ENCODE results near the gene GABARAP. TPM values are rescaled to one million over a fixed set of nuclear protein-coding genes. Genes with fewer than 3 reads are reported as not detected.

Gene GABARAP
- total RNA-seq, 2 donors from 2014 or later = 190 to 239 TPM

DNA sequence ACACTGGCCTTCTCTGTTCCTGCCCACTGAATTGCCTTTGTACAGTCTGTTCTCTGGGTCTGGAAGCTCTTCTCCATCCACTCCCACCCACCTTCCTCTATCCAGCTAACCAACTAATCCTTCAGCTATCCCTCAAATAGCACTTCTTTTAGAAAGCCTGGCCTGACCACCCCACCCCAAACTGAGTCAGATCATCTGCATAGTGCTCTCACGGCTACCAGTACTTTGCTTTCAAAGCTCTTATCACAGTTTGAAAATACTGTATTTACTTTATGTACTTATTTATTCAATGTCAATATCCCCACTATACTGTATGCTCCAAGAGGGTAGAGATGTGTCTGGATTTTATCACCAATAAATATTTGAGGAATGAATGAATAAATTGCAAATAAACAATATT lies 24.5 kb upstream of the GABARAP start:
- H3K27ac Mint-ChIP-seq = no peak overlapping the region
- ATAC-seq (replicated peaks) = no peak

DNA sequence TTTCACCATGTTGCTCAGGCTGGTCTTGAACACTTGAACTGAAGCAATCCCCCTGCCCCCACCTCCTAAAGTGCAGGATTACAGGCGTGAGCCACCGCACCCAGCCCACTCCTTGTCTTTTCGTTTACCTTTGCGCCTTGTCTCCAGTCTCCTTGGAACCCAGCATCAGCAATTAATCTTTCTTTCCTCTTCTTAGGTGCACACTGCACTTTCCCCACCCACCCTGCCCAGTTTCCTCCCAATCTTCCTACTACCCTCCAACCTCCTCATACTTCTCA lies 21.5 kb upstream of the GABARAP start:
- H3K9me3 Mint-ChIP-seq = no peaks in the 10 kb centered on the region
- H3K4me3 Mint-ChIP-seq = peak overlapping the region; percentile 77
- peaks cover 10% of the 10 kb centered on the region for H3K4me1 Mint-ChIP-seq
- H3K27ac Mint-ChIP-seq = no peak overlapping the region
- H3K36me3 Mint-ChIP-seq (ENCODE audit: low read depth) = peaks cover 15% of the 10 kb centered on the region
- ATAC-seq (replicated peaks) = no peak
- H3K27me3 Mint-ChIP-seq = peaks cover 17% of the 10 kb centered on the region

More for the DNA sequence above, 24.5 kb upstream of the GABARAP start:
- peaks cover 17% of the 10 kb centered on the region for H3K27me3 Mint-ChIP-seq
- no peak overlapping the region for H3K4me3 Mint-ChIP-seq
- no peaks in the 10 kb centered on the region for H3K36me3 Mint-ChIP-seq (ENCODE audit: low read depth)
- H3K9me3 Mint-ChIP-seq = no peaks in the 10 kb centered on the region
- peaks cover 10% of the 10 kb centered on the region for H3K4me1 Mint-ChIP-seq

DNA sequence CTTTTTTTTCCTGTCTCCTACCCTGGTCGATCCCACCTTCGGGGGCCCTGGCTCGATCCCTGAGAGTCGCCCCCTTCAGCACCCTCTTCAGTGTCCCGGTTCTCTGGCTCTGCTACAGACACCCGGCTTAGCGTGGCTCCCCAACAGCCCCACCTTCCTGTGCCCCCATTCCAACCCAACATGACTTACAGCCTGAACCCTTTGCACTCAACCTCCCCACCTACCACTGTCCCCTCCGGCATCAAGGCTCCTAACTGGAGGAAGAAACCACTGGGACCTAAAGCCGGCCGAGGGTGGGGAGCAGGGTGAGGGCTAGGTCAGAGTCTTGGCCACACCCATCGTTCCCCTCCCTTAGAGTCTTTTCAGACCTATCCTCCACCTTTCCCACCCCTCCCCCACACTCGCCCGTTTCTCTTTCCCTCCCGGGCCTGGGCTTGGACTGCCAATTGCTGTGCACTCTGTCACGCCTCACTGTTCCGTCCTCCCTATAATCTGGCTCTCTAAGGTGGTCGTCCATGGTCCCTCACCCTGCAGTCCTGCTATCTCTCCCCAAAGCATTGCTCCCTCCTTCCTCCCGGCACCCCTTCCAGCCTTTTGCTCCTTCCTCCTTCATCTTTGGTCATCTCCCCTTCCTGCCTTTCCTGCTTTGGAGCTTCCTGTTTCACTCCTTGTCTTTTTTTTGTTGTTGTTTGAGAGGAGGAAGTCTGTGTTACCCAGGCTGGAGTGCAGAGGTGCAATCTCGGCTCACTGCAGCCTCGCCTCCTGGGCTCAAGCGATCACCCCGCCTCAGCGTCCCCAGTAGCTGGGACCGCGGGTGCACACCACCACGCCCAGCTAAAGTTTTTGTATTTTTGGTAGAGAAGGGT lies 20.9 kb upstream of the GABARAP start:
- no peak overlapping the region for H3K27ac Mint-ChIP-seq
- peak overlapping the region; percentile 77 for H3K4me3 Mint-ChIP-seq
- peaks cover 17% of the 10 kb centered on the region for H3K27me3 Mint-ChIP-seq
- ATAC-seq (replicated peaks) = no peak
- H3K36me3 Mint-ChIP-seq (ENCODE audit: low read depth) = peaks cover 21% of the 10 kb centered on the region
- H3K9me3 Mint-ChIP-seq = no peaks in the 10 kb centered on the region
- H3K4me1 Mint-ChIP-seq = peaks cover 10% of the 10 kb centered on the region

DNA sequence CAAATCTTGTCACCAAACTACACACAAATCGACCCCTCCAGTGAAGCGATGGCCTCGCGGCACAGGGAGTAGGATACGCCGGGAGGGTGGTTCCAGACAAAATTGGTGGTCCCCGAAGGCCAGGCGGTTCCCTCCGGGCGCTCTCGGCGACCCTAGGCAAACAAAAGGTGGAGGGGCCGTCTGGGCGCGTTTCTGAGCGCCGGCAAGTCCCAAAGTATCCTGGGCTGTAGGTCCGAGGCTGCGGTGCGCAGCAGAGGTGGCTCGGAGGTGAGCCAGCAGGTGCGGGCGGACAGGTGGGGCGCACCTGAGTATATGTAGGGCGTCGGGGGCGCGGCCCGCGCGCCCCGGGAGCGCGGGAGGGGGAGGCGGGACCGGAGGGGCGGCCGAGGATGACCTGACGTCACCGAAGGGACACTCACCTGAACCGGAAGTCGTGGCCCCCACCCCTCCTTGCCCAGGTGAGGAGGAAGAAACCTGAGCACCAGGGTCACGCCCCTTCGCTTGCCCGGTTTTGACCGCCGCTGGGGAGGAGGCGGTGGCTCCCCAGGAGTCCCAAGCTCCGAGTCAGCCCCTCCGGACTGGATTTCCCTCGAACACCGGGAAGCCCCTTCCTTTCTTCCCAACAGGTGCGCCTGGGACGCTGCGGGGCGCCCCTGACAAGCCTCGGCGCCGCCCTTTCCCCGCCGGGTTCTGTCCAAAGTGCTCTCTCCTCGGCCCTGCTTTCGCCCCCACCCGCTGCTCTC lies 20.1 kb upstream of the GABARAP start, which contains the start of gene CLDN7:
TSS of gene CLDN7 (minus strand) at position 287 of the 743 bp plus-strand sequence. CDS start 435 bp downstream, outside the sequence.
- Mint-ChIP-seq H3K27ac (no peak within 1 kb of the TSS), H3K4me1 (peaks cover 10% of the 10 kb centered on the region), H3K9me3 (no peaks in the 10 kb centered on the region), H3K36me3 (ENCODE audit: low read depth) (peaks cover 29% of the 10 kb centered on the region), H3K27me3 (peaks cover 17% of the 10 kb centered on the region), H3K4me3 (peak within 1 kb of the TSS; percentile 77)
- no peak for ATAC-seq (replicated peaks)

DNA sequence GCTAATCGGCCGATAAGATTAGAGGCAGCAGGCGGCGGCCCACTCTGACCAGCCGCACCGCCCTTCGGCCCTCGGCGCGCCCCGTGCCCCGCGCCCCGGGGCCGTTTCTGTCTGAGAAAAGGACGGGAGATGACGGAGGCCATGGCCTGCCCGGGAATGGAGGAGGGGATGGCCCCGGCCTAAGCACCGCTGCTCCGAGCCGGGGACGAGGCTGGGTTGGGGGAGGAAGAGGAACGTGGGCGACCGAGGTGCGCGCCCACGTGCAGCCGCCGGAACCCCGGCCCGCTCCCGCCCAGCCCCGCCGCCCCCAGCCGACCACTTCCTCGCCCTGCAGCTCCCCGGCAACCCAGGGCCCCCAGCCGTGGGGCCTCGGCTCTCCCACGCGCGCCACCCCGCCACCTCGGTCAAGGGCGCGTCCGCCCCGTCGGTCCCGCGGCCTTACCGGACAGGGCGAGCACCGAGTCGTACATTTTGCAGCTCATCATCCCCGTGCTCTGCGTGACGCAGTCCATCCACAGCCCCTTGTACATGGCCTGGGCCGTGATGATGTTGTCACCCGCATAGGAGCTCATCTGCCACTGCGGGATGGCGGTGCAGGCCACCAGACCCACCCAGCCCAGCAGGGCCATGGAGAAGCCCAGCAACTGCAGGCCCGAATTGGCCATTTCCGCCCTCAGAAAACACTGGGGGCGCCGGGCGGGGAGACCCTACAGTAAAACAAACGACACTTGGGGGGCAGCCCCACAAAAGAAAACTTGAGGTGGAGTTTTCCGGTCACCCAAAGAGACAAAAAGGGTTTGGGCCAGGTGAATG lies 19.3 kb upstream of the GABARAP start:
- H3K27me3 Mint-ChIP-seq = peaks cover 14% of the 10 kb centered on the region
- H3K27ac Mint-ChIP-seq = no peak overlapping the region
- peak overlapping the region; percentile 77 for H3K4me3 Mint-ChIP-seq
- peak; percentile 49 for ATAC-seq (replicated peaks)
- H3K9me3 Mint-ChIP-seq = no peaks in the 10 kb centered on the region
- peaks cover 37% of the 10 kb centered on the region for H3K36me3 Mint-ChIP-seq (ENCODE audit: low read depth)
- peaks cover 10% of the 10 kb centered on the region for H3K4me1 Mint-ChIP-seq

DNA sequence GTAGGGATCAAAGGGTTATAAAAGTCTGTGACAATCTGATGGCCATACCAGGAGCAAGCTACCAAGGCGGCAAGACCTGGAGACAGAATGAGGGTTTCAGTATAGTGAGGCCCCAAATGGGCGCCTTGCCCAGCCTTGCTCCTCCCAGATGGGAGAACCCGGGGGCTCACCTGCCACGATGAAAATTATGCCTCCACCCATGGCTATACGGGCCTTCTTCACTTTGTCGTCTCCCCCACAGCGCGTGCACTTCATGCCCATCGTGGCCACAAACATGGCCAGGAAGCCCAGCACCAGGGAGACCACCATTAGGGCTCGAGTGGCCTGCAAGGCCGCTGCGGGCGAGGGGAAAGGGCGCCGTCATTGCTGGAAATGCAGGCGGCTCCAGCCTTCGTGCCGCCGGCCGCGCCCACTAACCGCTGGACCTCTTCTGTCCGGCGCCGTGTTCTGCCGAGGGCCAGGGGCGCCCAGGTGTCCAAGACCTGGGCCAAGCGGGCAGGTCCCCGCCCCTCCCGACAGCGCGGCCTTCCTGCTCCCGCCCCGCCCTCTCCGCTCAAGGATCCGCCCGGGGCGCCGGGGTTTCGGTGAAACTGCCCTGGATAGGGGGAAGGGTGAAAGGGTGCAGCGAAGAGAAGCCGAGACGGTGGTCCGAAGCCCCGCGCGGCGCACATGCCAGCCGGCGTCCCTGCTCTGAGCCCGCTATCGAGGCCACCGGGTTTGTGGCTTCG lies 18.6 kb upstream of the GABARAP start:
- Mint-ChIP-seq H3K36me3 (ENCODE audit: low read depth) (peaks cover 45% of the 10 kb centered on the region), H3K27me3 (peaks cover 13% of the 10 kb centered on the region), H3K27ac (no peak overlapping the region), H3K4me3 (peak overlapping the region; percentile 77), H3K9me3 (no peaks in the 10 kb centered on the region), H3K4me1 (peaks cover 10% of the 10 kb centered on the region)
- ATAC-seq (replicated peaks) = peak; percentile 75

DNA sequence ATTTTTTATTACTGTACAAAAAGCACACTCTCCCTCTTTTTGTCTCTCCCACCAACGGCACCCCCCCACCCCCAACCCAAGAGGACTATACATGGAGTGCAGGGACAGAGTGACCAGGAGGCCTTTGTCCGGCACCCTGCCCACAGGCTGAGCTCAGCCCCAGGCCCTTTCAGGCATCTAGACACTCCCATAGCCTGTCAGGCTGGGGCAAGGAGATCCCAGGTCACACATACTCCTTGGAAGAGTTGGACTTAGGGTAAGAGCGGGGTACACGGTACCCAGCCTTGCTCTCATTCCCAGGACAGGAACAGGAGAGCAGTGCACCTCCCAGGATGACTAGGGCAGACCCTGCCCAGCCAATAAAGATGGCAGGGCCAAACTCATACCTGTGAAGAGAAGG lies 17.9 kb upstream of the GABARAP start:
- no peak overlapping the region for H3K27ac Mint-ChIP-seq
- peaks cover 51% of the 10 kb centered on the region for H3K36me3 Mint-ChIP-seq (ENCODE audit: low read depth)
- H3K4me1 Mint-ChIP-seq = peaks cover 10% of the 10 kb centered on the region
- no peaks in the 10 kb centered on the region for H3K9me3 Mint-ChIP-seq
- H3K4me3 Mint-ChIP-seq = peak overlapping the region; percentile 77
- H3K27me3 Mint-ChIP-seq = peaks cover 13% of the 10 kb centered on the region
- no peak for ATAC-seq (replicated peaks)

DNA sequence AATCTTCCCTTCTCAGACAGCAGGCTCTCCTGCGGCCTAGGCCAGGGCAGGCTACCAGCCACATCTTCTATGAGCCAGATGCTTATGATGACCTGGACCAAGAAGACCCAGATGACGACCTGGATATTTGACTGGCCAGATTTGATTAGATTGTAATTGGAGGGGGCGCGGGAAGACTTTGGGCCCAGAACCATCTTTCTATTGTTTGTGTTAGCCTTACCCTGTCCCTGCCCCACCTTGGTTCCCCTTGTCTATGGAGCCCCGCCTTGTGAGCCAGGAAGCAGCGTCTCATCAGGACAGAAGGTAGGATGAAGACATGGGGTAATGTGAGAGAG lies 17.3 kb upstream of the GABARAP start:
- Mint-ChIP-seq H3K4me3 (no peak overlapping the region), H3K27ac (no peak overlapping the region)

DNA sequence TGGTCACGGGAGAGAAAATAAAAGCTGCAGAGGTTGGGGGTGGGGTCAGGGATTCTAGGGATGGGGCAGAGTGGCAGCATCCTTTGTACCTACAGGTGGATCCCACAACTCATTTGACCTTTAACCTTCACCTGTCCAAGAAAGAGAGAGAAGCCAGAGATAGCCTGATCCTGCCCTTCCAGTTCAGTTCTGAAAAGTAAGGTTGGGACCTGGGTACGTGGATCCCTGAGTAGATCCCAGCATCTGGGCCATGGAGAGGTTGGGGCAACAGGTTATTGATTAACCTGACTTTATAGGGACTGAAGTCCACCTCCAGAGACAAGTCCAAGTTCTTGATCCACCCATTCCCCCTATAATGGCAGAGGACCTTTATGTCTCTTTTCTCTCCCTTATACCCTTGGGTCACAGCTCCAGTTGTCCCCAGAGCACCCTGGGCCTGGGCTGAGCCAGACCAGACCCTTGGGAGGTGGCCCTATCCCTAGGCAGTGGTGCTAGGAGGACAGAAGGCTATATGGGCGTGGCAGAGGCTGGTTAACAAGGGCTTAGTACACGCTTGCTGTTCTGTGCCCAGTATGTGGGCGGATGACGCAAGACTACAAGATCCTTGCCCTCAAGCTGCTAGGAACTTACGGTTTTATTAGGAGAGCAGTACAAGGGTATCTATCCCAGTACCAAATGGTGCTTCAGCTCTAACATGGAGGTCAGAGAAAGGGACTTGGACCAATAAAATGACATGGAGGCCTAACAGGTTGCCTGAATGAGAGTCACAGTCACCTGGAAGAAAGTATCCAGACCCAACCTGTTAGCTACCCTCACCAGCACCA lies 16.7 kb upstream of the GABARAP start:
- no peak overlapping the region for H3K27ac Mint-ChIP-seq
- peaks cover 11% of the 10 kb centered on the region for H3K27me3 Mint-ChIP-seq
- H3K4me3 Mint-ChIP-seq = no peak overlapping the region
- no peak for ATAC-seq (replicated peaks)
- peaks cover 63% of the 10 kb centered on the region for H3K36me3 Mint-ChIP-seq (ENCODE audit: low read depth)
- no peaks in the 10 kb centered on the region for H3K9me3 Mint-ChIP-seq
- H3K4me1 Mint-ChIP-seq = peaks cover 10% of the 10 kb centered on the region

More for the DNA sequence above, 17.3 kb upstream of the GABARAP start:
- Mint-ChIP-seq H3K36me3 (ENCODE audit: low read depth) (peaks cover 58% of the 10 kb centered on the region), H3K4me1 (peaks cover 10% of the 10 kb centered on the region), H3K9me3 (no peaks in the 10 kb centered on the region), H3K27me3 (peaks cover 13% of the 10 kb centered on the region)
- no peak for ATAC-seq (replicated peaks)

DNA sequence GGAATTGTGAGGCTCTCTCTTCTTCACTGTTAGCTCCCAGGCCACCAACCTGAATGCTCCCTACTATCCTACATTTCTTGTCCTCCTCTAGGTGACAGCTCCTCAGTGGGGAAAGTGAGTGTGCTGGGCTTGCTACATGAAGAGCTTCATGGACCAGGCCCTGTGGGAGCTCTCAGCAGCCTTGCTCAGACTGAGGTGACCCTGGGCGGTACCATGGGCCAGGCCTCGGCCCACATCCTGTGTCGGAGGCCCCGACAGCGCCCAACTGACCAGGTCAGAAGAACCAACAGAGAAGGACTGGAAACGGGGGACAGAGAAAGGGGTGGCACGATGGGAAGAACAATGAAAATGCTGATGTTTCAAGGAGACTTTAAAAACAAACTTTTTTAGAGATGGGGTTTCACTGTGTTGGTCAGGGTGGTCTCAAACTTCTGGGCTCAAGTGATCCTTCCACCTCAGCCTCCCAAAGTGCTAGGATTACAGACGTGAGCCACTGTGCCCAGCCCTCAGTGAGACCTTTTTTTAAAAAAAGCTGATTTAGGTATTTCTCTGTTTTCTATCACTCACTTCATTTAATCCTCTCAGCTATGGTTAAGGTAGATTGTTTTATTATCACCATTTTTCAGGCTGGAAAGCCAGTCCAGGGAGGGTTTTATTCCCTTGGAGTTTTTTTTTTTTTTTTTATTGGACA lies 14.7 kb upstream of the GABARAP start:
- Mint-ChIP-seq H3K27ac (peak overlapping the region; percentile 46), H3K27me3 (no peaks in the 10 kb centered on the region), H3K9me3 (no peaks in the 10 kb centered on the region), H3K4me1 (peaks cover 11% of the 10 kb centered on the region), H3K36me3 (ENCODE audit: low read depth) (peaks cover 84% of the 10 kb centered on the region), H3K4me3 (no peak overlapping the region)
- no peak for ATAC-seq (replicated peaks)

DNA sequence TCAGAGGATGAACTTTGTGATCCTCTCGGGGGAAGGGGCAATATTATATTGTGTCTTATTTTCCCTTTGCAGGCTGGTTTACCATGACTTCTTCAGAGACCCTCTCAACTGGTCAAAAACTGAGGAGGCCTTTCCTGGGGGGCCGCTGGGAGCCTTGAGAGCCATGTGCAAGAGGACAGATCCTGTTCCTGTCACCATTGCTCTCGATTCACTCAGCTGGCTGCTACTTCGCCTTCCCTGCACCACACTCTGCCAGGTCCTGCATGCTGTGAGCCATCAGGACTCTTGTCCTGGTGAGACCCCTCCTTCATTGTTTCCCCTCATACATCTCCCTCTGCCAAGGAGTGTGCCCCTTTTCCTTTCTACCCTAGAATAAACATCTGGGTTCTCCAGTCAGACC lies 12.3 kb upstream of the GABARAP start:
- no peaks in the 10 kb centered on the region for H3K27me3 Mint-ChIP-seq
- no peaks in the 10 kb centered on the region for H3K9me3 Mint-ChIP-seq
- peak overlapping the region; percentile 7 for H3K4me3 Mint-ChIP-seq
- peaks cover 11% of the 10 kb centered on the region for H3K4me1 Mint-ChIP-seq
- H3K36me3 Mint-ChIP-seq (ENCODE audit: low read depth) = peaks cover 94% of the 10 kb centered on the region
- no peak for ATAC-seq (replicated peaks)
- peak overlapping the region; percentile 33 for H3K27ac Mint-ChIP-seq

DNA sequence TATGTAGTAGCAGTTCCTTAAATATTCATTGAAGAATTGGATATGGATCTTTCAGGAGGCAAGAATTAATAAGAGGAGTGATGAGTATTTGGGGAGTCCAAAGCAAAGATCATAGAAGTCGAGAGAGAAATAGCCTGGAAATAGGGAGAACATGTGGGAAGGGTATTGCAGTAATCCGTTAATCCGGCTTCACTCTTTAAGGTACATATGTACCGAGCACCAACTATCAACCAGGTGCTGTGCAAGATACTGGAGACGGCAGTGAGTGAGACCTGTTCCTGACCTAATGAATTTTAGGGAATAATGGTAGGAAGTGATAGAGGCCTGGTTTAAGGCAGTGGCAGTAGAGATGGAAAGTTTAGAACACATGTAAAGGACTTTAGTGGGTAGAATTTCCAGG lies 10.8 kb upstream of the GABARAP start:
- Mint-ChIP-seq H3K4me3 (peak overlapping the region; percentile 93), H3K36me3 (ENCODE audit: low read depth) (peaks cover 92% of the 10 kb centered on the region), H3K27me3 (no peaks in the 10 kb centered on the region), H3K9me3 (no peaks in the 10 kb centered on the region), H3K4me1 (peaks cover 16% of the 10 kb centered on the region), H3K27ac (peak overlapping the region; percentile 100)
- no peak for ATAC-seq (replicated peaks)
